Mesenchymal stem cell (in vitro differentiated cells and primary cell): Measurements from ENCODE around the gene OR52B6.

ENCODE experiments used
- DNase-seq: peaks from one replicate; pipeline ENCODE4 v3.0.0-alpha.2; 2013
- H2AFZ ChIP-seq: one replicate; pipeline ENCODE4 v1.6.1; 2013; ENCODE audit warnings: low read depth, mild to moderate bottlenecking, control low read depth, inconsistent platforms, low read length, moderate library complexity
- H2AK5ac ChIP-seq: 2 replicates; pipeline ENCODE4 v1.6.1; 2013; ENCODE audit warnings: low read length, moderate library complexity, mild to moderate bottlenecking, inconsistent platforms; ENCODE audit not compliant: severe bottlenecking
- H2BK120ac ChIP-seq: one replicate; pipeline ENCODE4 v1.6.1; 2013; ENCODE audit warnings: low read depth, mild to moderate bottlenecking, inconsistent platforms, low read length, moderate library complexity
- H2BK12ac ChIP-seq, 2 experiments: one replicate each; pipeline ENCODE4 v1.6.1; 2013; ENCODE audit warnings: inconsistent platforms in 2 of 2, low read length in 2 of 2, mild to moderate bottlenecking in 2 of 2, moderate library complexity in 2 of 2, control low read depth in 1 of 2
- H2BK15ac ChIP-seq: one replicate; pipeline ENCODE4 v1.6.1; 2013; ENCODE audit warnings: mild to moderate bottlenecking, low read depth, inconsistent platforms; ENCODE audit not compliant: poor library complexity, severe bottlenecking
- H2BK5ac ChIP-seq: 2 replicates; pipeline ENCODE4 v1.6.1; 2013; ENCODE audit warnings: low read depth, mild to moderate bottlenecking, low read length, control low read depth, inconsistent platforms; ENCODE audit not compliant: poor library complexity, severe bottlenecking
- H3K14ac ChIP-seq, 2 experiments: one replicate each; pipeline ENCODE4 v1.6.1; 2013; ENCODE audit warnings: inconsistent platforms in 2 of 2, low read length in 2 of 2, control low read depth in 1 of 2, mild to moderate bottlenecking in 1 of 2, moderate library complexity in 1 of 2
- H3K18ac ChIP-seq, 2 experiments: one replicate each; pipeline ENCODE4 v1.6.1; 2013; ENCODE audit warnings: inconsistent platforms in 2 of 2, low read length in 2 of 2, control low read depth in 1 of 2, low read depth in 1 of 2, mild to moderate bottlenecking in 1 of 2
- H3K23ac ChIP-seq, 2 experiments: one replicate each; pipeline ENCODE4 v1.6.1; 2013; ENCODE audit warnings: inconsistent platforms in 2 of 2, low read length in 2 of 2, mild to moderate bottlenecking in 2 of 2, moderate library complexity in 2 of 2, control low read depth in 1 of 2
- H3K27ac ChIP-seq: 2 replicates; pipeline ENCODE4 v1.5.1; 2013; ENCODE audit warnings: mild to moderate bottlenecking, moderate library complexity, low read length, control low read depth, inconsistent platforms; ENCODE audit not compliant: poor library complexity, severe bottlenecking
- H3K27me3 ChIP-seq, 2 experiments: 2 replicates each; pipeline versions ENCODE4 v1.6.1 to v1.7.0; 2013; ENCODE audit warnings: low read length in 2 of 2, mild to moderate bottlenecking in 2 of 2, moderate library complexity in 2 of 2, control low read depth in 1 of 2, inconsistent platforms in 1 of 2; ENCODE audit not compliant: control insufficient read depth in 1 of 2, insufficient read depth in 1 of 2
- H3K36me3 ChIP-seq, 2 experiments: 2 replicates each; pipeline versions ENCODE4 v1.6.1 to v1.7.0; 2013; ENCODE audit warnings: low read length in 2 of 2, control low read depth in 1 of 2, inconsistent platforms in 1 of 2, low read depth in 1 of 2, mild to moderate bottlenecking in 1 of 2; ENCODE audit not compliant: insufficient read depth in 2 of 2, control insufficient read depth in 1 of 2
- H3K4ac ChIP-seq, 2 experiments: one replicate each; pipeline ENCODE4 v1.6.1; 2013; ENCODE audit warnings: inconsistent platforms in 2 of 2, low read length in 2 of 2, mild to moderate bottlenecking in 2 of 2, moderate library complexity in 2 of 2, control low read depth in 1 of 2, low read depth in 1 of 2
- H3K4me1 ChIP-seq: 2 replicates; pipeline ENCODE4 v1.6.1; 2013; ENCODE audit warnings: low read depth, low read length, control low read depth; ENCODE audit not compliant: control insufficient read depth, insufficient read depth
- H3K4me2 ChIP-seq: 2 replicates; pipeline ENCODE4 v1.6.1; 2013; ENCODE audit warnings: low read length, mild to moderate bottlenecking, inconsistent platforms; ENCODE audit not compliant: poor library complexity, severe bottlenecking
- H3K4me3 ChIP-seq, 2 experiments: 2 replicates each; pipeline versions ENCODE4 v1.5.1 to v1.7.0; 2013; ENCODE audit warnings: low read length in 2 of 2, mild to moderate bottlenecking in 2 of 2, control low read depth in 1 of 2, low read depth in 1 of 2; ENCODE audit not compliant: insufficient read depth in 1 of 2
- H3K79me1 ChIP-seq: replicated peaks from 2 replicates; pipeline ENCODE4 v1.6.1; 2013; ENCODE audit warnings: mild to moderate bottlenecking, control low read depth, low read length, inconsistent platforms; ENCODE audit not compliant: poor library complexity, severe bottlenecking
- H3K9ac ChIP-seq: 2 replicates; pipeline ENCODE4 v1.7.0; 2013; ENCODE audit warnings: mild to moderate bottlenecking, low read length, moderate library complexity
- H3K9me3 ChIP-seq: 2 replicates; pipeline ENCODE4 v1.7.0; 2013; ENCODE audit warnings: mild to moderate bottlenecking, low read length; ENCODE audit not compliant: control insufficient read depth
- H4K8ac ChIP-seq: one replicate; pipeline ENCODE4 v1.6.1; 2013; ENCODE audit warnings: inconsistent platforms, mild to moderate bottlenecking, low read length, moderate library complexity
- H4K91ac ChIP-seq: one replicate; pipeline ENCODE4 v1.6.1; 2013; ENCODE audit warnings: mild to moderate bottlenecking, low read length, inconsistent platforms
- WGBS: methylation state at CpG from one replicate; pipeline ENCODE4 v1.1.7; 2013; ENCODE audit warnings: mixed read lengths; 5-methylcytosine and 5-hydroxymethylcytosine counted together

The OR52B6 gene

GRCh38 chr11:5564259-5565019 lies 16.2 kb upstream of the OR52B6 start:
- DNase-seq: no peak
- H3K9me3 ChIP-seq: no peaks in the 10 kb centered on the region
- no peak overlapping the region for H3K4ac ChIP-seq
- no peak overlapping the region for H4K91ac ChIP-seq
- H4K8ac ChIP-seq: no peak overlapping the region
- no peak overlapping the region for H3K27ac ChIP-seq
- H3K4me3 ChIP-seq: no peak overlapping the region
- H3K27me3 ChIP-seq: no peaks in the 10 kb centered on the region
- H3K14ac ChIP-seq: no peak overlapping the region
- H2AK5ac ChIP-seq: no peak overlapping the region
- no peak overlapping the region for H2BK12ac ChIP-seq
- no peaks in the 10 kb centered on the region for H3K79me1 ChIP-seq
- no peaks in the 10 kb centered on the region for H3K4me1 ChIP-seq
- no peak overlapping the region for H3K23ac ChIP-seq
- H2BK5ac ChIP-seq: no peak overlapping the region
- WGBS: 100% methylated on average over 1 of the region's 1 CpG
- no peak overlapping the region for H3K4me2 ChIP-seq
- no peak overlapping the region for H3K18ac ChIP-seq
- H3K36me3 ChIP-seq: no peaks in the 10 kb centered on the region
- no peak overlapping the region for H2AFZ ChIP-seq
- H2BK15ac ChIP-seq: no peak overlapping the region
- no peak overlapping the region for H3K9ac ChIP-seq
- no peak overlapping the region for H2BK120ac ChIP-seq

GRCh38 chr11:5574654-5575053 lies 6.0 kb upstream of the OR52B6 start:
- no peaks in the 10 kb centered on the region for H3K79me1 ChIP-seq
- H3K36me3 ChIP-seq: no peaks in the 10 kb centered on the region
- no peak overlapping the region for H3K23ac ChIP-seq
- no peak for DNase-seq
- H2BK15ac ChIP-seq: no peak overlapping the region
- H3K4ac ChIP-seq: no peak overlapping the region
- no peak overlapping the region for H3K4me2 ChIP-seq
- H3K14ac ChIP-seq: no peak overlapping the region
- H3K4me1 ChIP-seq: no peaks in the 10 kb centered on the region
- H2AK5ac ChIP-seq: no peak overlapping the region
- H2BK12ac ChIP-seq: no peak overlapping the region
- WGBS: 94% methylated on average over 2 of the region's 2 CpGs
- no peak overlapping the region for H3K18ac ChIP-seq
- H2BK5ac ChIP-seq: no peak overlapping the region
- no peaks in the 10 kb centered on the region for H3K9me3 ChIP-seq
- H2BK120ac ChIP-seq: no peak overlapping the region
- no peak overlapping the region for H3K9ac ChIP-seq
- H2AFZ ChIP-seq: no peak overlapping the region
- H4K8ac ChIP-seq: no peak overlapping the region
- no peak overlapping the region for H4K91ac ChIP-seq
- peaks cover 0 to 16% of the 10 kb centered on the region in 2 experiments for H3K27me3 ChIP-seq
- no peak overlapping the region for H3K27ac ChIP-seq
- H3K4me3 ChIP-seq: no peak overlapping the region

GRCh38 chr11:5575152-5575551 lies 5.5 kb upstream of the OR52B6 start:
- Histone ChIP-seq H3K4me3 (no peak overlapping the region), H3K27me3 (peaks cover 0 to 16% of the 10 kb centered on the region in 2 experiments), H4K91ac (no peak overlapping the region), H2BK12ac (no peak overlapping the region), H3K79me1 (no peaks in the 10 kb centered on the region), H2AFZ (no peak overlapping the region), H3K36me3 (no peaks in the 10 kb centered on the region), H3K4me2 (no peak overlapping the region), H3K9ac (no peak overlapping the region), H2BK15ac (no peak overlapping the region), H4K8ac (no peak overlapping the region), H3K14ac (no peak overlapping the region), H2BK120ac (no peak overlapping the region), H3K18ac (no peak overlapping the region), H2AK5ac (no peak overlapping the region), H3K23ac (no peak overlapping the region), H3K9me3 (no peaks in the 10 kb centered on the region), H2BK5ac (no peak overlapping the region), H3K4ac (no peak overlapping the region), H3K27ac (no peak overlapping the region), H3K4me1 (no peaks in the 10 kb centered on the region)
- DNase-seq: no peak
- WGBS: 81% methylated on average over 4 of the region's 4 CpGs

- Histone ChIP-seq H3K27me3 (peaks cover 0 to 16% of the 10 kb centered on the region in 2 experiments), H3K18ac (no peak overlapping the region), H4K8ac (no peak overlapping the region), H3K23ac (no peak overlapping the region), H3K36me3 (no peaks in the 10 kb centered on the region), H3K14ac (no peak overlapping the region), H2AFZ (no peak overlapping the region), H3K79me1 (no peaks in the 10 kb centered on the region), H3K27ac (no peak overlapping the region), H2BK120ac (no peak overlapping the region), H2BK12ac (no peak overlapping the region), H2BK5ac (no peak overlapping the region), H2AK5ac (no peak overlapping the region), H3K4me3 (no peak overlapping the region), H3K4me1 (no peaks in the 10 kb centered on the region), H3K9me3 (no peaks in the 10 kb centered on the region), H2BK15ac (no peak overlapping the region), H3K9ac (no peak overlapping the region), H3K4ac (no peak overlapping the region), H3K4me2 (no peak overlapping the region), H4K91ac (no peak overlapping the region)
- DNase-seq: no peak
These were observed 3.6 kb upstream of the OR52B6 start for GRCh38 chr11:5577101-5577500.
